ENCODE data around the gene SPHK2.
"Not testable (repeated sequence)": the region's sequence is repeated elsewhere in the genome, so short reads cannot be mapped to it uniquely, and the experiment has no call there.

Gene SPHK2

DNA sequence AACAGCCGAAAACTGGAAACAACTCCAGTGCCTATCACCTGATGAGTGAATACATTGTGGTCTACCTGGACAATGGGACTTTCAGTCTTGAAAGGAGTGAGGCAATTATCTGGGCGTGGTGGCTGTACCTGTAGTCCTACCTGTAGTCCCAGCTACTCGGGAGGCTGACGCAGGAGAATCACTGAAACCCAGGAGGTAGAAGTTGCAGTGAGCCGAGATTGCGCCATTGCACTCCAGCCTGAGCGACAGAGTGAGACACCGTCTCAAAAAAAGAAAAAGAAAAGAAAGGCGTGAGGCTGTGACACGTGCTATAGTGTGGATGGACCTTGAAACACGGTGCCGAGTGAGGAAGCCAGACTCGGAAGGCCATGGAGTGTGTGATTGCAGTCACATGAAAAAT lies 57.6 kb downstream of the SPHK2 start:
- DNase-seq: no peak

DNA sequence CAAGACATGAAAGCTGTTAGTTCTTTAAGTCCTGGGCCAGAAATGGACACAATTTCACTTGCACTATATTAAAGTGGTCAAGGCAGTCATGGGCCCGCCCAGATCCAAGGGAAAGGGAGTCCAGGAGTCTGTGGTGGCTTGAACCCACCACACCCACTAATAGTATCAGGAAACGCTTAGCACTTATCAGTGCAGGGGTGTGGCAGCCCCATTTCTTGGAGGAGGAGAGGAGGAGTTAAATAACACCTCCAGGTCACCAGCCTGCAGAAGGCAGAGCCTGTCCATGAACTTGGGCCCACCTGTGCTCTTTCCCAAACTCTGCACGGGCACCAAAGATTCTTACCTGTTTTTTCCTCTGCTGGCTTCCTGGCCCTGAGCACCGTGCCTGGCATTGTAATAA lies 58.9 kb downstream of the SPHK2 start:
- no peak for DNase-seq

DNA sequence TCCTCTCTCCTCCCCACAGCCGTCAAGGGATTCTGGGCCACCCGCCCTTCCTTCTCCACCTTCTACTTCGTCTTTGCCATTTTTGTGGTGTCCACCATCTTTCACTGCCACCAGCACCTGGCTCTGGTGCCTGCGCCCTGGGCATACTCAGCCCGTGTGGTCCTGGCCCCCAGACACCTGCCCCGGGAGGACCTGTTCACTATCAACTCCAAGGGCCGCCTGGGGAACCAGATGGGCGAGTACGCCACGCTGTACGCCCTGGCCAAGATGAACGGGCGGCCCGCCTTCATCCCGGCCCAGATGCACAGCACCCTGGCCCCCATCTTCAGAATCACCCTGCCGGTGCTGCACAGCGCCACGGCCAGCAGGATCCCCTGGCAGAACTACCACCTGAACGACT lies 60.7 kb downstream of the SPHK2 start:
- DNase-seq: not testable (repeated sequence)
